IMR-90 (cell line): ENCODE results near the gene KIAA0513. TPM values are rescaled to one million over a fixed set of nuclear protein-coding genes. Genes with fewer than 3 reads are reported as not detected.

ENCODE experiments used
- ATAC-seq: fragments of 200-7000 bp; cut with Tn5 transposase; 2 replicates; pipeline ENCODE4 v1.9.1; 2020; ENCODE audit warnings: low read depth, mild to moderate bottlenecking, moderate library complexity
- BruUV-seq: library from RNA; stranded (reverse); fragments of 400-500 nt; replicated peaks from 2 replicates; lab custom pipeline; 2021; lab: Mats Ljungman, UMichigan
- CTCF ChIA-PET: fragments of 300-600 bp; formaldehyde crosslinking; extraction: SDS; loops from one replicate; lab custom pipeline; 2021; ENCODE audit warnings: antibody characterized with exemption; lab: Yijun Ruan, JAX
- POLR2A ChIA-PET: fragments of 300-600 bp; sonication (Branson Sonifier 250); formaldehyde crosslinking; loops from one replicate; lab custom pipeline; 2022; ENCODE audit warnings: antibody characterized with exemption; ENCODE audit not compliant: unreplicated experiment; lab: Charles Lee
- DNase-seq: peaks from one replicate; pipeline ENCODE4 v3.0.0; 2013
- H2AFZ ChIP-seq: replicated peaks from 2 replicates; pipeline ENCODE3; 2013; ENCODE audit warnings: low read length, mild to moderate bottlenecking; ENCODE audit not compliant: poor library complexity
- H2AK5ac ChIP-seq: 2 replicates; pipeline ENCODE4 v1.6.1; 2013; ENCODE audit warnings: low read depth, low read length, inconsistent platforms
- H2AK9ac ChIP-seq: replicated peaks from 2 replicates; pipeline ENCODE3; 2013; ENCODE audit warnings: mild to moderate bottlenecking, low read depth, low read length, moderate library complexity; ENCODE audit not compliant: poor library complexity
- H2BK120ac ChIP-seq: 2 replicates; pipeline ENCODE4 v1.6.1; 2013; ENCODE audit warnings: low read depth, low read length, inconsistent platforms
- H2BK15ac ChIP-seq: 3 replicates; pipeline ENCODE4 v1.6.1; 2013; ENCODE audit warnings: low read depth, low read length, inconsistent platforms
- H2BK20ac ChIP-seq: 2 replicates; pipeline ENCODE4 v1.6.1; 2013; ENCODE audit warnings: low read depth, mild to moderate bottlenecking, inconsistent platforms, low read length, moderate library complexity
- H2BK5ac ChIP-seq: 2 replicates; pipeline ENCODE4 v1.6.1; 2013; ENCODE audit warnings: mild to moderate bottlenecking, low read depth, low read length, inconsistent platforms; ENCODE audit not compliant: poor library complexity, severe bottlenecking
- H3K14ac ChIP-seq: replicated peaks from 2 replicates; pipeline ENCODE4 v1.6.1; 2013; ENCODE audit warnings: low read depth, low read length, inconsistent platforms
- H3K18ac ChIP-seq: 2 replicates; pipeline ENCODE4 v1.6.1; 2013; ENCODE audit warnings: low read depth, low read length, control low read depth
- H3K23ac ChIP-seq: 2 replicates; pipeline ENCODE4 v1.6.1; 2013; ENCODE audit warnings: low read depth, low read length, inconsistent platforms
- H3K27ac ChIP-seq: 2 replicates; pipeline ENCODE4 v1.5.1; 2013; ENCODE audit warnings: mild to moderate bottlenecking, control low read depth, low read length; ENCODE audit not compliant: insufficient read depth
- H3K27me3 ChIP-seq: 2 replicates; pipeline ENCODE4 v1.6.1; 2013; ENCODE audit warnings: low read length; ENCODE audit not compliant: control insufficient read depth, insufficient read depth
- H3K36me3 ChIP-seq: 2 replicates; pipeline ENCODE4 v1.6.1; 2013; ENCODE audit warnings: low read length, mixed read lengths; ENCODE audit not compliant: control insufficient read depth, insufficient read depth
- H3K4ac ChIP-seq: 2 replicates; pipeline ENCODE4 v1.6.1; 2013; ENCODE audit warnings: low read depth, low read length, inconsistent platforms
- H3K4me1 ChIP-seq: 2 replicates; pipeline ENCODE4 v1.6.1; 2013; ENCODE audit warnings: low read length, mixed read lengths; ENCODE audit not compliant: control insufficient read depth, insufficient read depth
- H3K4me2 ChIP-seq: 2 replicates; pipeline ENCODE4 v1.6.1; 2013; ENCODE audit warnings: low read depth, mild to moderate bottlenecking, control low read depth, low read length, moderate library complexity
- H3K4me3 ChIP-seq: 2 replicates; pipeline ENCODE4 v1.5.1; 2013; ENCODE audit warnings: low read depth, mild to moderate bottlenecking, control low read depth, low read length, moderate library complexity; ENCODE audit not compliant: insufficient read depth
- H3K56ac ChIP-seq: 2 replicates; pipeline ENCODE4 v1.6.1; 2013; ENCODE audit warnings: low read length, inconsistent platforms; ENCODE audit not compliant: insufficient read depth; ENCODE audit errors: extremely low read depth
- H3K79me1 ChIP-seq, 2 experiments: 2 replicates each; pipeline ENCODE4 v1.6.1; 2013; ENCODE audit warnings: low read length in 2 of 2, inconsistent platforms in 1 of 2, low read depth in 1 of 2
- H3K9ac ChIP-seq: 2 replicates; pipeline ENCODE4 v1.6.1; 2013; ENCODE audit warnings: low read depth, low read length, control low read depth
- H3K9me1 ChIP-seq: 2 replicates; pipeline ENCODE4 v1.6.1; 2013; ENCODE audit warnings: low read length, inconsistent platforms; ENCODE audit not compliant: insufficient read depth
- H3K9me3 ChIP-seq: 2 replicates; pipeline ENCODE4 v1.6.1; 2013; ENCODE audit warnings: low read length; ENCODE audit not compliant: control insufficient read depth, insufficient read depth
- H4K20me1 ChIP-seq: 2 replicates; pipeline ENCODE4 v1.6.1; 2013; ENCODE audit warnings: low read length, inconsistent platforms; ENCODE audit not compliant: insufficient read depth
- H4K5ac ChIP-seq: 2 replicates; pipeline ENCODE4 v1.6.1; 2013; ENCODE audit warnings: mild to moderate bottlenecking, low read depth, low read length, control low read depth
- H4K8ac ChIP-seq, 2 experiments: 2 replicates each; pipeline ENCODE4 v1.6.1; 2013; ENCODE audit warnings: low read depth in 2 of 2, low read length in 2 of 2, control low read depth in 1 of 2, inconsistent platforms in 1 of 2
- H4K91ac ChIP-seq: 2 replicates; pipeline ENCODE4 v1.6.1; 2013; ENCODE audit warnings: low read depth, low read length, inconsistent platforms; ENCODE audit not compliant: insufficient read depth
- BHLHE40 ChIP-seq: fragments of 150-350 bp; IDR thresholded peaks from 2 replicates; pipeline ENCODE4 v1.6.1; 2016; ENCODE audit warnings: mild to moderate bottlenecking, low read depth, low read length
- CEBPB ChIP-seq: IDR thresholded peaks from 2 replicates; pipeline ENCODE4 v1.6.1; 2012; ENCODE audit warnings: low read depth, low read length, improper control_type of control experiment
- CTCF ChIP-seq: conservative IDR thresholded peaks from 2 replicates; pipeline ENCODE4 v1.5.1; 2012; ENCODE audit warnings: mild to moderate bottlenecking, low read depth, low read length, improper control_type of control experiment
- ELK1 ChIP-seq: fragments of 150-350 bp; IDR thresholded peaks from 2 replicates; pipeline ENCODE4 v1.6.1; 2016; ENCODE audit warnings: low read depth, mild to moderate bottlenecking, low read length, moderate library complexity, borderline replicate concordance
- FOS ChIP-seq: fragments of 150-350 bp; IDR thresholded peaks from 2 replicates; pipeline ENCODE4 v1.6.1; 2016; ENCODE audit warnings: low read depth, low read length
- MAFK ChIP-seq: IDR thresholded peaks from 2 replicates; pipeline ENCODE4 v1.6.1; 2012; ENCODE audit warnings: low read depth, low read length, improper control_type of control experiment
- MAZ ChIP-seq: IDR thresholded peaks from 2 replicates; pipeline ENCODE4 v1.6.1; 2012; ENCODE audit warnings: low read depth, mild to moderate bottlenecking, low read length, improper control_type of control experiment, moderate library complexity, borderline replicate concordance
- MXI1 ChIP-seq: IDR thresholded peaks from 2 replicates; pipeline ENCODE4 v1.6.1; 2012; ENCODE audit warnings: low read depth, mild to moderate bottlenecking, low read length, moderate library complexity, borderline replicate concordance
- POLR2A ChIP-seq: IDR thresholded peaks from 2 replicates; pipeline ENCODE4 v1.6.1; 2012; ENCODE audit warnings: mild to moderate bottlenecking, low read depth, low read length
- RAD21 ChIP-seq: IDR thresholded peaks from 2 replicates; pipeline ENCODE4 v1.6.1; 2012; ENCODE audit warnings: low read length, improper control_type of control experiment
- RCOR1 ChIP-seq: IDR thresholded peaks from 2 replicates; pipeline ENCODE4 v1.6.1; 2012; ENCODE audit warnings: mild to moderate bottlenecking, low read length, improper control_type of control experiment; ENCODE audit not compliant: insufficient replicate concordance
- RFX5 ChIP-seq: IDR thresholded peaks from 2 replicates; pipeline ENCODE4 v1.8.0; 2012; ENCODE audit warnings: low read depth, mild to moderate bottlenecking, low read length, moderate library complexity
- SMC3 ChIP-seq: fragments of 150-350 bp; IDR thresholded peaks from 2 replicates; pipeline ENCODE4 v1.6.1; 2016; ENCODE audit warnings: low read depth, mild to moderate bottlenecking, antibody characterized with exemption, low read length, moderate library complexity
- USF2 ChIP-seq: fragments of 150-350 bp; IDR thresholded peaks from 2 replicates; pipeline ENCODE4 v1.6.1; 2017; ENCODE audit warnings: mild to moderate bottlenecking, antibody characterized with exemption, low read length, low read depth
- WGBS, 2 experiments: methylation state at CpG; one replicate each; pipeline versions ENCODE4 v1.1.5 to v1.1.7; 2013; ENCODE audit warnings: missing lambda C conversion rate in 2 of 2; ENCODE audit not compliant: insufficient read length in 1 of 2; ENCODE audit errors: extremely low coverage in 2 of 2; 5-methylcytosine and 5-hydroxymethylcytosine counted together
- dilution Hi-C: fragments of 300-500 bp; cut with HindIII; formaldehyde crosslinking; loops from one replicate; pipeline ENCODE4 v1.14.3; 2018; ENCODE audit warnings: low sequenced_read_pairs; ENCODE audit not compliant: unreplicated experiment
- in situ Hi-C: fragments of 300-500 bp; cut with MboI; formaldehyde crosslinking; loops from 3 replicates; pipeline ENCODE4 v1.14.3; 2019; ENCODE audit warnings: low sequenced_read_pairs, inconsistent platforms, mixed read lengths
- intact Hi-C: fragments of 100-400 bp; cut with micrococcal nuclease; formaldehyde crosslinking; loops from 2 replicates; pipeline ENCODE4 v1.10.0; 2022
- polyA plus RNA-seq, 3 experiments: library from polyadenylated mRNA; depleted of rRNA; stranded (reverse); fragments of >200 nt; gene quantifications; 2 replicates each; pipeline ENCODE4 v1.2.3, GENCODE V29; 2012; ENCODE audit warnings: low replicate concordance in 1 of 3
- total RNA-seq: library from RNA; depleted of rRNA; stranded (reverse); fragments of >200 nt; gene quantifications from 2 replicates; pipeline ENCODE4 v1.2.3, GENCODE V29; 2012

Gene KIAA0513
- total and polyA plus RNA-seq, 2 of the 4 experiments (the other 2 are of a cell fraction): 9.5 TPM

GRCh38 chr16:85004587-85005205 lies 22.9 kb upstream of the KIAA0513 start:
- H3K18ac ChIP-seq: peak overlapping the region; percentile 91
- in situ Hi-C loops (no loop called here), dilution Hi-C loops (no loop called here), intact Hi-C loops (no loop called here)
- peaks cover 9% of the 10 kb centered on the region for H3K36me3 ChIP-seq
- peaks cover 5 to 73% of the 10 kb centered on the region in 2 experiments; a peak in 3 of 4 replicates for H3K79me1 ChIP-seq
- no peak overlapping the region for H3K4me3 ChIP-seq
- CTCF ChIA-PET: interaction anchor here (0.8 to 1.1 kb wide), 2 partner anchors 34 to 82 kb away, joined by 3 to 4 read pairs; no protein-coding TSS in a partner anchor
- peak overlapping the region; percentile 80 for H3K4me2 ChIP-seq
- BruUV-seq: no TSS peak
- H4K5ac ChIP-seq: peak overlapping the region; percentile 90
- H2AK9ac ChIP-seq: peak overlapping the region; percentile 97
- peak overlapping the region; percentile 92 for H2BK20ac ChIP-seq
- H4K20me1 ChIP-seq: peaks cover 16% of the 10 kb centered on the region
- peak; percentile 88 for ATAC-seq
- peak overlapping the region; percentile 99 for H2BK5ac ChIP-seq
- H4K91ac ChIP-seq: peak overlapping the region; percentile 93
- peak overlapping the region; percentile 79 for H3K14ac ChIP-seq
- peaks cover 42% of the 10 kb centered on the region for H3K9me1 ChIP-seq
- H3K4me1 ChIP-seq: peaks cover 47% of the 10 kb centered on the region
- peak; percentile 95 for DNase-seq
- H3K56ac ChIP-seq: peak overlapping the region; percentile 92
- POLR2A ChIA-PET: interaction anchor here (1.2 kb wide), 1 partner anchor 10 kb away, joined by 3 read pairs; no protein-coding TSS in a partner anchor
- H2BK15ac ChIP-seq: peak overlapping the region; percentile 98
- H2AK5ac ChIP-seq: peak overlapping the region; percentile 96
- peak overlapping the region; percentile 98 for H3K27ac ChIP-seq
- H2BK120ac ChIP-seq: peak overlapping the region; percentile 92
- H4K8ac ChIP-seq: peak overlapping the region; percentile 85 to 90
- no peaks in the 10 kb centered on the region for H3K27me3 ChIP-seq
- peak overlapping the region; percentile 97 for H3K4ac ChIP-seq
- WGBS, 2 experiments: 7% methylated on average over 3 of the region's 10 CpGs; no CpG with 5 or more reads in 1 of the 2 experiments
- peak overlapping the region; percentile 98 for H3K23ac ChIP-seq
- H3K9me3 ChIP-seq: no peaks in the 10 kb centered on the region
- no peak overlapping the region for H2AFZ ChIP-seq
- peak overlapping the region; percentile 54 for H3K9ac ChIP-seq
- no peak; the same call in 1 of the 2 replicates for TF ChIP-seq MXI1
- peak; percentile 65; the same call in 1 of the 2 replicates for TF ChIP-seq MAZ
- TF ChIP-seq CTCF: no peak
- TF ChIP-seq RCOR1: peak; percentile 59
- no peak; the same call in 1 of the 2 replicates for TF ChIP-seq POLR2A
- TF ChIP-seq ELK1: no peak
- TF ChIP-seq CEBPB: no peak
- TF ChIP-seq BHLHE40: no peak
- no peak for TF ChIP-seq FOS
- 0 out of 2 replicates have a peak, but pooled peaks have one; percentile 9 for TF ChIP-seq SMC3
- no peak for TF ChIP-seq RAD21
- no peak for TF ChIP-seq RFX5
- no peak for TF ChIP-seq MAFK
- TF ChIP-seq USF2: no peak
